ENCODE results near the gene SNAPC2.
A peak's percentile ranks its signal among the peaks of the same experiment; 100 is the strongest.

The SNAPC2 gene

GRCh38 chr19:7942981-7943443 lies 22.9 kb downstream of the SNAPC2 start:
- TF ChIP-seq POLR2AphosphoS5 (IDR thresholded peaks at IDR 0.05; ENCODE audit: low read depth, low read length) (no peak), SIN3A (IDR thresholded peaks at IDR 0.05; ENCODE audit: borderline replicate concordance, insufficient read depth, low read length) (no peak)

- peak; percentile 98 for TF ChIP-seq POLR2AphosphoS5 (IDR thresholded peaks at IDR 0.05; ENCODE audit: low read depth, low read length)
- peak; percentile 99 for TF ChIP-seq TAF1 (IDR thresholded peaks at IDR 0.05; ENCODE audit: borderline replicate concordance, insufficient read depth, low read length)
- TF ChIP-seq FOXP2 (optimal IDR thresholded peaks at IDR 0.05; ENCODE audit: borderline replicate concordance, extremely low read depth, extremely low read length, insufficient read depth) = peak; percentile 78
- peak; percentile 94; the same call in 1 of the 2 replicates for TF ChIP-seq SIN3A (IDR thresholded peaks at IDR 0.05; ENCODE audit: borderline replicate concordance, insufficient read depth, low read length)
- peak; percentile 65 to 83; a peak in 3 of 4 replicates for TF ChIP-seq REST (IDR thresholded peaks at IDR 0.05; ENCODE audit: insufficient read depth in 1 of 2, low read depth in 2 of 2, low read length in 2 of 2)
Observed at GRCh38 chr19:7943444-7944176, 23.5 kb downstream of the SNAPC2 start, which contains the start of gene TIMM44. TIMM44 (minus strand) TSS chr19:7943666; CDS start chr19:7943651, 15 bp downstream.

GRCh38 chr19:7944177-7944761 lies 24.1 kb downstream of the SNAPC2 start:
- TF ChIP-seq TAF1 (IDR thresholded peaks at IDR 0.05; ENCODE audit: borderline replicate concordance, insufficient read depth, low read length) (no peak), REST (IDR thresholded peaks at IDR 0.05; ENCODE audit: insufficient read depth in 1 of 2, low read depth in 2 of 2, low read length in 2 of 2) (peak in 1 of 2 experiments; percentile 81; a peak in 1 of 4 replicates), POLR2AphosphoS5 (IDR thresholded peaks at IDR 0.05; ENCODE audit: low read depth, low read length) (peak; percentile 14; the same call in 1 of the 2 replicates), SIN3A (IDR thresholded peaks at IDR 0.05; ENCODE audit: borderline replicate concordance, insufficient read depth, low read length) (peak; percentile 86; the same call in 1 of the 2 replicates)

GRCh38 chr19:7947939-7948338 lies 27.8 kb downstream of the SNAPC2 start:
- no peak for TF ChIP-seq FOXP2 (optimal IDR thresholded peaks at IDR 0.05; ENCODE audit: borderline replicate concordance, extremely low read depth, extremely low read length, insufficient read depth)
- no peak for TF ChIP-seq POLR2AphosphoS5 (IDR thresholded peaks at IDR 0.05; ENCODE audit: low read depth, low read length)
- TF ChIP-seq TAF1 (IDR thresholded peaks at IDR 0.05; ENCODE audit: borderline replicate concordance, insufficient read depth, low read length) = no peak
- no peak for TF ChIP-seq SIN3A (IDR thresholded peaks at IDR 0.05; ENCODE audit: borderline replicate concordance, insufficient read depth, low read length)
- no peak for TF ChIP-seq REST (IDR thresholded peaks at IDR 0.05; ENCODE audit: insufficient read depth in 1 of 2, low read depth in 2 of 2, low read length in 2 of 2)

GRCh38 chr19:7953060-7953459 lies 32.9 kb downstream of the SNAPC2 start:
- TF ChIP-seq POLR2AphosphoS5 (IDR thresholded peaks at IDR 0.05; ENCODE audit: low read depth, low read length) (no peak), FOXP2 (optimal IDR thresholded peaks at IDR 0.05; ENCODE audit: borderline replicate concordance, extremely low read depth, extremely low read length, insufficient read depth) (no peak), REST (IDR thresholded peaks at IDR 0.05; ENCODE audit: insufficient read depth in 1 of 2, low read depth in 2 of 2, low read length in 2 of 2) (no peak), TAF1 (IDR thresholded peaks at IDR 0.05; ENCODE audit: borderline replicate concordance, insufficient read depth, low read length) (no peak), SIN3A (IDR thresholded peaks at IDR 0.05; ENCODE audit: borderline replicate concordance, insufficient read depth, low read length) (no peak)

All from PFSK-1 (cell line).